Tongue (tissue), 2 donors: Measurements from ENCODE around the gene UNKL. TPM values are rescaled to one million over a fixed set of nuclear protein-coding genes. Genes with fewer than 3 reads are reported as not detected.

Experiments used
- DNase-seq: peaks from one replicate; pipeline ENCODE4 v3.0.0-alpha.2; 2015
- total RNA-seq: library from RNA; depleted of rRNA; stranded (reverse); fragments of >200 nt; gene quantifications from one replicate; pipeline ENCODE4 v1.2.3, GENCODE V29; 2014

The UNKL gene
- total RNA-seq: 11.5 TPM

- peak; percentile 83 for DNase-seq
Measured at GRCh38 chr16:1414532-1415260, at the start of gene UNKL. UNKL (minus strand) TSS chr16:1414704; CDS start chr16:1414691, 13 bp downstream.

- DNase-seq: peak; percentile 29
Measured at GRCh38 chr16:1461146-1461545, 46.6 kb upstream of the UNKL start.

- no peak for DNase-seq
Measured at GRCh38 chr16:1460602-1461138, 46.2 kb upstream of the UNKL start.

GRCh38 chr16:1459967-1460366 lies 45.5 kb upstream of the UNKL start:
- no peak for DNase-seq

GRCh38 chr16:1458977-1459341 lies 44.5 kb upstream of the UNKL start:
- no peak for DNase-seq

GRCh38 chr16:1458336-1458976 lies 44.0 kb upstream of the UNKL start:
- DNase-seq: no peak

- no peak for DNase-seq
Measured at GRCh38 chr16:1457489-1458245, 43.2 kb upstream of the UNKL start.

- no peak for DNase-seq
Measured at GRCh38 chr16:1456951-1457350, 42.4 kb upstream of the UNKL start.

- no peak for DNase-seq
Measured at GRCh38 chr16:1455190-1456171, 41.0 kb upstream of the UNKL start.

- DNase-seq: no peak
Measured at GRCh38 chr16:1454561-1454960, 40.1 kb upstream of the UNKL start.

- DNase-seq: no peak
Measured at GRCh38 chr16:1453316-1453715, 38.8 kb upstream of the UNKL start.

- DNase-seq: no peak
Measured at GRCh38 chr16:1452530-1452929, 38.0 kb upstream of the UNKL start.

GRCh38 chr16:1451702-1452392 lies 37.3 kb upstream of the UNKL start:
- DNase-seq: no peak

- DNase-seq: no peak
Measured at GRCh38 chr16:1450841-1451240, 36.3 kb upstream of the UNKL start.

- DNase-seq: no peak
Measured at GRCh38 chr16:1450218-1450617, 35.7 kb upstream of the UNKL start.

GRCh38 chr16:1449201-1449788 lies 34.8 kb upstream of the UNKL start:
- no peak for DNase-seq

- no peak for DNase-seq
Measured at GRCh38 chr16:1448536-1449116, 34.1 kb upstream of the UNKL start.

- no peak for DNase-seq
Measured at GRCh38 chr16:1447965-1448364, 33.5 kb upstream of the UNKL start.

- no peak for DNase-seq
Measured at GRCh38 chr16:1446296-1447080, 32.0 kb upstream of the UNKL start.
